T47D (cell line): ENCODE data around the gene KCTD20.
A peak's percentile ranks its signal among the peaks of the same experiment; 100 is the strongest.
"Not testable (repeated sequence)": the region's sequence is repeated elsewhere in the genome, so short reads cannot be mapped to it uniquely, and the experiment has no call there.

Experiments used
- DNase-seq, 2 experiments: peaks; one replicate each; pipeline versions ENCODE4 v3.0.0 to v3.0.0-alpha.2; 2011 to 2012; ENCODE audit warnings: low read depth in 1 of 2, low spot score in 1 of 2
- JUND ChIP-seq: IDR thresholded peaks from 2 replicates; pipeline ENCODE4 v1.6.1; 2012; ENCODE audit warnings: low read depth
- in situ Hi-C: cut with HindIII; loops from 2 replicates; pipeline ENCODE4 v1.10.0; 2016; ENCODE audit warnings: low sequenced_read_pairs, low pct_unique_long_range_greater_than_20kb

KCTD20 gene

DNA sequence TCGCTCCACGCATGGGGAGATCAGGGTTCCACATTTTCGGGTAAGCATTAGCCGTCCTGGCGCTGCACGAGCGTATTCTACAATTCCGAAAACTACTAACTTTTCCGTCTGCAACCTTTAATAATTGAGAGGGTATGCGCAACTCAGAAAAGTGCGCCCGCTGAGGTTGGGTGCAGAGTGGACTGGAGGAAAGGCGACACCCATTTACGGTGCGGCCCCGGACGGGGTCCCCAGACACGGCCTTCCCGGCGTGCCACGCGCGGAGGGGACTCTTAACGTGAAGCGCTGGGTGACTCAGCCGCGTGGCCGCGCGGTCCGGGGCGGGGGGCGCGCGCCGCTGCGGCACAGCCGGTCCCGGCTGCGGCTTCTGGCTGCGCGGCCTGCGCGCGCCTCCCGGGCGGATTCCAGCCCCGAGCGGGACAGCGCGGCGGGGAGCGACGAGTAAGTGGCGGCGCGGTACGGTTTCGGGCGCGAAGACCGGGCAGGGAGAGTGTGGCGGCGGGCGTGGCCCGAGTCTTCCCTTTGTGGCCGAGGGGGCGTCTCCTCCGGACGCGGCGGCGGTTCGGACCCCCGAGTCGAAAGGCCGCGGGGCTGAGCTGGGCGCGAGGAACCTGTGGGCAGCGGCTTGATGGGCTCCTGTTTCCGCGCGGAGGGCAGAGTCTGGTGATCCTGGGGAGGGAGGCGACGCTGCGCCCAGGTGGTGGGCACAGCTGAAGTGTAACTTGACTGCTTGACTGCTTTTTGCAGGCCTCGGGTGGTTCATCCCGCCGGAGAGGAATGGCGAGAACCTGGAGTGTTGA is at the start of gene KCTD20, which contains the start of gene PXT1:
KCTD20 (plus strand) TSS at position 330 of the 800 bp plus-strand sequence. CDS start 27,098 bp downstream, outside the sequence.
PXT1 (minus strand) TSS at position 184 of the 800 bp plus-strand sequence. CDS start 16,772 bp downstream, outside the sequence.
- TF ChIP-seq JUND = peak; percentile 74
- peak; percentile 82 to 92 for DNase-seq
- in situ Hi-C loops = no loop called here

DNA sequence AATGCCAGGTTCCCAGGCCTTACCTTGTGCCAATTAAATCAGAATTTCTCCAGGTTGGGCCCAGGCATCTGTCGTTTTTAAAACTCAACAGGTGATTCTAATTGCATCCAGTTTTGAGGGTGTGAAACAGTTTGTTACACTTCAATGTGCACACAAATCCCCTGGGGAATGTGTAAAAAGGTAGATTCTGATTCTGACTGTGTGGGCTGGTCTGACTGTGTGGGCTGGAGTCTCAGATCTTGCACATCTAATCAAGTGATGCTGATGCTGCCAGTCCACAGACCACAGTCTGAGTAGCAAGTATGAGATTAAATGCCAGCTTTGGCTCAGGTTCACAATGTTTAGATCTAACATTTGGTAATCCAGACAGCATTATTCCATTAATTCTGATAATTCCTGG is 42.8 kb upstream of the KCTD20 start:
- no peak for TF ChIP-seq JUND
- DNase-seq = no peak

DNA sequence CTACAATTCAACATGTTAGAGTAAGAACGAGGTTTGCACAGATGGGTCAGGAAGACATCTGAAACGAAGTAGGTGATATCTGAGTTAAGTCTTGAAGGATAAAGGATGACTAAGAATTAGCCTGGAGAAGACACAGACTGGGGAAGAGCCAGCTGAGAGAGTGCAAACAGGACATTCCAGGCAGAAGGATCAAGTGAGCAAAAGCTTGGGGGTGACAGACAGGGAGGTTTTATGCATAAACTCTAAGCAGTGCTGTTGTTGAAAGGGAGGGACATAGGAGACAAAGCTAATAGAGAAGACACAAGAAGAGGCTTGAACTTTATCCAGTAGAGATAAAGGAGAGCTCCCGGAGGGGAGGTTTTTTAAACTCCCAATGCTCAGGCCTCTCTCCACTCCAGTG is 40.3 kb upstream of the KCTD20 start:
- no peak for TF ChIP-seq JUND
- DNase-seq = no peak
- in situ Hi-C loops = no loop called here

More for the DNA sequence above, 42.8 kb upstream of the KCTD20 start:
- in situ Hi-C loops = no loop called here

DNA sequence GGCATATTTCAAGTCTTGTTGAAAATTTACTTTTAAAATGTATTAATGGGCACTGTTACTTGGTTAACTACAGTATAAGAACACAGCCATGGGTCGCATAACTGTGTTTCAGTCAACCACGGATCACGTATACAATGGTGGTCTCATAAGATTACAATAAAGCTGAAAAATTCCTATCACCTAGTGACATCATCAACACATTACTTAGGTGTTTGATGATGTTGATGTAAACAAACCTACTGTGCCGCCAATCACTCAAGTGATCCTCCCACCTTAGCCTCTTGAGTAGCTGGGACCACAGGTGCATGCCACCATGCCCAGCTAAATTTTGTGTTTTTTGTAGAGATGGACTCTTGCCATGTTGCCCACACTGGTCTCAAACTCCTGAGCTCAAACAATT is 38.6 kb upstream of the KCTD20 start:
- TF ChIP-seq JUND = no peak
- no peak for DNase-seq
- in situ Hi-C loops = no loop called here

DNA sequence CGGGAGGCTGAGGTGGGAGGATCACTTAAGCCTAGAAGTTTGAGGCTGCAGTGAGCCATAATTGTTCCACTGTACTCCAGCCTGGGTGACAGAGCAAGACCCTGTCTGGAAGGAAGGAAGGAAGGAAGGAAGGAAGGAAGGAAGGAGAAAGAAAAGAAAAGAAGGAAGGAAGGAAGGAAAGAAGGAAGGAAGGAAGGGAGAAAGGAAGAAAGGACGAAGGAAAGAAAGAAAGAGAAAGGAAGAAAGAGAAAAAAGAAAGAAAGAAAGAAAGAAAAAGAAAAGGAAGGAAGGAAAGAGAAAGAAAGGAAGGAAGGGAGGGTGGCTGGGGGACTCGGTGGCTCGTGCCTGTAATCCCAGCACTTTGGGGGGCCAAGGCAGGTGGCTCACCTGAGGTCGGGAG is 33.1 kb upstream of the KCTD20 start:
- in situ Hi-C loops, DNase-seq: not testable (repeated sequence)

DNA sequence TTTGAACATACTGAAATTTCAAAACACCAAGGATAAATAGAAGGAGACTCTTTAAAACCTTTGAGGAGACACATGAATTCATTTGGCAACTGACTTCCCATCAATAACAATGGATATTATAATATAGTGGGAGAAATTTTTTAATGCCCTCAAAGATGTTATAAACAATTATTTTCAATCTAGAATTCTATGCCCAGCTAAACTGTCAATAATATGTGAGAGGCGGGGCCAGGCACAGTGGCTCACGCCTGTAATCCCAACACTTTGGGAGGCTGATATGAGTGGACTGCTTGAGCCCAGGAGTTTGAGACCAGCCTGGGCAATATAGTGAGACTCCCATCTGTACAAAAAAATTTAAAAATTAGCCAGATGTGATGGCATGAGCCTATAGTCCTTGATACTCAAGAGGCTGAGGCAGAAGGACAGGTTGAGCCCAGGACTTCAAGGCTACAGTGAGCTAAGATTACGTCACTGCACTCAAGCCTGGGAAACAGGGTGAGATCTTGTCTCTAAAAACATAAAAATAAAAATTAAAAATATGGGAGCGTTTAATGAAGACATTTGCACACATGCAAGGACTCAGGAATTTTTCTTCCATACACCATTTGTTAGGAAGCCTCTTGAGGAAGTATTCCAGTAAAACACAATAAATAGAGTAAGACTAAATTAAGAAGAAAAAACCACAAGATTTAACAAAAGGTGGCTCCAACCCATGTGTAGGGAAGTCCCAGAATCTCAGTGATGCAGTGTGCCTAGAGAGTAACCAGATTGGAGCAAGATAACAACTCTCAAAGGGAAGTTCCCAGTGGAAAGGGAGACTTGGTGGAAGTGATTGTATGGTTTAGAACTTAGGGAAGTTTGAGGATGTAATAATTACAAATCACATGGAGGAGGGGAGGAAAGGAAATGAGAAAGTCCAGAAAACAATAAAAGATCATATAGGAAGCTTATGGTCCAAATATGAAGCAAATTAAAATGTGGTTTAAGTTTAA is 29.0 kb upstream of the KCTD20 start:
- in situ Hi-C loops = no loop called here
- no peak for TF ChIP-seq JUND
- DNase-seq = no peak

DNA sequence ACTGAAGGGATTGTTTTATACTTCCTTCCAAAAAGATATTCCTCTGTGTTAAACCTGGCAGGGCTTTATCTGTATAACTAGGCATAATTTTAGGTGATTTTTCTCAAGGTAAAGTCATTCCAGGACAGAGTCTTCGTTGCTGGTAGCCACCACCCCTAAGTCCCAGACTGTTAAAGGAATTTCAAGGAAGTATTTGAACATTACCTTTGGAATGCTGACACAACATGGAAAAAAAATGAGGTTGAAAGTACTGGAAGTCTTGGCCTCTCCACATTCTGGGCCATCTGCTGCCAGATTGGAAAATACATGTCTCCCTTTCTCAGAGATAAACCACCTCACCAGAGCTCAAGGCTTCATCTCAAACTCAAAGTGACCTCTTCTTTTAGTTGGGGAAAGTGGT is 28.3 kb upstream of the KCTD20 start:
- in situ Hi-C loops = no loop called here
- no peak for TF ChIP-seq JUND
- no peak for DNase-seq

DNA sequence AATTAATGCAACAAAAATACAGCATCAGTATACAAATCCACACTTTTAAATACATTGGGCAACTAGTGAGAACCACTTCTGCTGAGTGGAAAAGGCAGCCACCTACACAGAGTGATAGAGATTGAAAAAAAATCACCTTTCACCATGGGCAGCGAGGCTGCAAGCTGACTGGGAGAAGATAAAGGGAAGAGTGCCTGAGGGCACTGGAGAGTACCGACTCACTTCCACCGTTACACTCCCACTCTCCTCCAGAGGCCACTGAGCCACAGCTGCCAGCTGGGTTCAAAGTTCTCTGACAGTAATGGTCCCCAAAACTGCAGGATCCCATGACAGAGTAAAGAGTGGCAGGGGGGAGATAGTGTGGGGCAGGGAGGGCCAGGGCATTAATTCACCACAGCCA is 24.2 kb upstream of the KCTD20 start:
- in situ Hi-C loops = no loop called here
- no peak for DNase-seq
- no peak for TF ChIP-seq JUND

DNA sequence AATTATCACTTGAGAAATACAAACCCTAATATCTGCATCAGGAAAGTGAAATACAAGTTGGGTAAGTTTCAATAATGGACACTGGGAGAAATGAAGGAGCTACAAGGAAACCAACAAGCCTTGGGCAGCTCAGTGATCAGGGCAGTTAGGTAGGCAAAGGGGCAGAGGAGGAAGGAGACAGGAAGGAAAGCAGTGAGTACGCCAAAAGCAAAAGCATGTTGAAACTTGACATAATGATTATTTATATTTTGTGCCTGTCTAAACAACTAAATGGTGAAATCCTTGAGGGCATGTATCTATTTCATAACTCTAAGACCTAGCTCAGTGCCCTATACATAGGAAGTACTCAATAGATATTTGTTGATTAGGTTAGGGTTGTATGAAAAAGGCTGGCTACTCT is 23.5 kb upstream of the KCTD20 start:
- TF ChIP-seq JUND = no peak
- DNase-seq = peak in 1 of 2 experiments; percentile 62
- in situ Hi-C loops = no loop called here

DNA sequence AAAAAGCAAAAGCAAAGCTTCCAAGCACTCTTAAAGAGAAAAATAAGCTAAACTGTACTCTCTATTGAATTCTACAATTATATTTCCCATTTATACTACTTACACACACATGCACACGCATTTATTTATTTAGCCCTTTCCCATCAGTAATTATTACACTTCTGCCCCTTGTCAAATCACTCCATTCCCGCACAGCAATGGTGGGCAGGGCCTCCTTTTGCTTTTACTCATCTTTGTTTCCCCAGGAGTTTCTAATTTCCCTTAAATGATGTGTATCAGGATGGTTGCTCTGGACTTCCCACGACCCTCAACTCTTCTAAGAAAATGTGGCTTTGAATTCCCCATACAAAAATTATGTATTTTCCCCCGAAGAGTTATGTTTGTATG is 20.1 kb upstream of the KCTD20 start:
- TF ChIP-seq JUND = no peak
- in situ Hi-C loops = no loop called here
- DNase-seq = no peak

DNA sequence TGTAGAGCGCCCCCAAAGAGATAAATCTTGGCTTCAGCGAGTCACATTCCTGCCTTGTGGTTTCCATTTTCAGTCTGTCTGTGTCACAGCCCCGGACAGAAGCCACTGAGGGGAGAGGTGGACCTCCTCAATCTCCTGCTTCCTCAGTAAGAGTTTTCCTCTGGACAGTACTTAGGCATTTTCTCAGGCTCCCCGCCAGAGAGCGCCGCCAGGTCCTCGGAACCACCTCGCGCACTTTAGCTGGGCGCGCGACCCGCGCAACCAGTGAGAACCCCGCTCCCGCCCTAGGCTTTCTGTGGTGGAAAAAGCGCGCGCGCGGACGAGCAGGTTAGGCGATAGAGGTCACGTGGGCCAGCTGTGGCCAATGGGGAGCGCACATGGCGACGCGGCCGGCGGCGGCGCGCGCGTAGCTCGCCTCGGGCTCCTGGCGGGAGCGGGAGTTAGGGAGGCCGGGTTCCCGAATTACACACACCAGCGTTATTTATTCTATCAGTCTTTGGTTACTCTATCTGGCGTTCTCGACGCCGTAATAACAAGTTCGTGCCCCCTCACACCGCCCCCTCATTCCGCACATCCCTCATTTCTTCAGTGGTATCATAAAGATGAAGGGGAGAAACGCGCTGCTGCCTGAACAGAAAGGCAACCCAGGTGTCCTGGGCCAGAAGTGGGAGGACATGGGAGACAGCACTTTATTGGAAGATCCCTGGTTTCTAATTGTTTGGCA is 19.5 kb upstream of the KCTD20 start:
- in situ Hi-C loops = no loop called here

DNA sequence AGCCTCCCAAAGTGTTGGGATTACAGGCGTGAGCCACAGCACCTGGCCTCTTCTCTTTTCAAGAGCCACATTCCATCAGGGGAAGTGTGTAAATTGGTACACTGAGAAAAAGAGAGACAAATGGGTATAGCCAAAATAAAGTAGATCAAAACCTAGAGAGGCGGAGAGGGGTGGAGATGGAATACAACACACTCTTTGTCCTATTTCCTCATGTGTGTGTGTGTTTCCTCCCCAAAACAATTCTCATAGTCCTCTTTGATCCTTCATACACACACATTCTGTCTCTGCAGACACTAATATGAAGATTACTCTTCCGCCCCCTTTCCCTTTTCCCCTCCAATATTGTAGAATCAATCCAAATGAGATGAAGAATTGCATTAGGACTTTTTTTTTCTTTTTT is 16.2 kb upstream of the KCTD20 start:
- in situ Hi-C loops = no loop called here
- no peak for DNase-seq
- TF ChIP-seq JUND = no peak

More for the DNA sequence above, 19.5 kb upstream of the KCTD20 start:
- TF ChIP-seq JUND = no peak
- peak; percentile 86 to 99 for DNase-seq
